HG03520 (cell line): ENCODE data around the gene TRAF3IP1.
"Not testable (repeated sequence)": the region's sequence is repeated elsewhere in the genome, so short reads cannot be mapped to it uniquely, and the experiment has no call there.

Experiments used
- ATAC-seq: cut with Tn5 transposase; IDR thresholded peaks from one replicate; pipeline ENCODE4 v1.9.1; 2021; ENCODE audit warnings: mild to moderate bottlenecking, moderate library complexity; ENCODE audit not compliant: unreplicated experiment

The TRAF3IP1 gene

DNA sequence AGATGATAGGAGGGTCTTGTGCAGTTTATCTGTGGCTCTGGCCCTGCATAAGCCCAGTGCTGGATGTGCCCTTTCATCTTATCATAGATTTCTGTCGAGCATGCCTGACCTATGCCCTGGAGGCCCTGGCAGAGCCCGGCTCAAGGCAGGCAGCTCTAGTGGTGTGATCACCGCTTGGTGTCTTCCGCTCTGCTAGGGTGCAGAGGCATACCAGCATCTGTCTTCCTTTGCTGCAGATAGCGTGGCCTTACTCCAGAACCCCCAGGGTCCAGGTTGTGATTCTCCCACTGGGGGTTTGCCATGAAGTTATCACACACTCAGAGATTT lies 13.7 kb upstream of the TRAF3IP1 start:
- no peak for ATAC-seq

DNA sequence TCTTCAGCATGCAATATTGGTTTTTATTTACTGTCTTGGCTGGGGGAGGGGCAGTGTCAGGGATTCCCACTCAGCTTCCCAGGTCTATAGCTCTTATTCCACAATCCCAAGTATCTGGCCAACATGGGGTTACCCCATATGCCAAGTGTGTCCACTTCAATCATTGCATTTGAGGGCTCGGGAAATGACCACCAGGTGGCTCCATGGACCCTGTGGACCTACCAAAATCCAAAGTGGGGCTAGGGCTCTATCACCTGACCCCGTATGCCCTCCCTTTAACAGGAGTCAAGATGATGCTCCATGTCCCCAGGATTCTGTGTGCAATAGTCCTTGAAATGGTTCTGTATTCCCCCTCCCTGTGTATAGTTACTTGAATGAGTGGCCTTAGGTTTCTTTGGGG lies 12.1 kb upstream of the TRAF3IP1 start:
- no peak for ATAC-seq

DNA sequence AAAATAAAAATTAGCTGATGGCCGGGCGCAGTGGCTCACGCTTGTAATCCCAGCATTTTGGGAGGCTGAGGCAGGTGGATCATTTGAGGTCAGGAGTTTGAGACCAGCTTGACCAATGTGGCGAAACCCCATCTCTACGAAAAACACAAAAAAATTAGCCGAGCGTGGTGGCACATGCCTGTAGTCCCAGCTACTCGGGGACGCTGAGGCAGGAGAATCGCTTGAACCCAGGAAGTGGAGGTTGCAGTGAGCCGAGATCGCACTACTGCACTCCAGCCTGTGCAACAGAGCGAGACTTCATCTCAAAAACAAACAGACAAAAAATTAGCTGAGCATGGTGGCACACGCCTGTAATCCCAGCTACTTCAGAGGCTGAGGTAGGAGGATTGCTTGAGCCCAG lies 9.6 kb upstream of the TRAF3IP1 start:
- ATAC-seq: not testable (repeated sequence)

DNA sequence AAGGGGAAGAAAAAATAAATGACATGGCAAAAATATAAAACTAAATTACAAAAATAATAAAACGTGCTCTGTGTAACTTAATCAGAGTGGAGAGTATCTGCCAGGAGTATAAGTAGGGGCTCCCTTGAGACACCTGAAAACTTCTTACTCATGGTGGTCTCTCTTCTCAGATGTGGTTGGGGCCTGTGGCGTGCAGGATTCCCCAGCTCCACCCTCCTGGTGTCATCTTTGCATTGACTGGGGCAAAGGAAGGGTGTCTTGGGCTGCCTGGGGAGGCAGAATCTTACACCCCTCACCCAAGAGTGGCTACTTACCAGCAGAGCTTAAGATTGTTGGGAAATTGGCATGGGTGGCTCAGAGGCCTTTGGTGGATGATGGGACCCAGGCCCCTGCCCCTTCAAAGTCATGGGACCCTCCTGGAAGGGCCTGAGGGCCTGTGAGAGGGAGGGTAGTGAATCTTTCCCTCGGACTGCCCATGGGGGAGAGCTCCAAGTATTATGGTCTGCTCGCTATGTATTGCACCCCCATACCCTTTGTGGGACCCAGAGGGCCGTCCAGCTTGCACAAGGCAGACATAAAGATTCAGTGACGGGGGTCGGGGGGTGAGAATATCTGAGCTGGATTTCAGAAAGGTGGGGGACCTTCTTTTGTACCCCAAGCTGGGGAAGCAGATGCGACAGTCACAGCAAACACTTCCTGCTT lies 6.9 kb upstream of the TRAF3IP1 start:
- ATAC-seq: no peak

DNA sequence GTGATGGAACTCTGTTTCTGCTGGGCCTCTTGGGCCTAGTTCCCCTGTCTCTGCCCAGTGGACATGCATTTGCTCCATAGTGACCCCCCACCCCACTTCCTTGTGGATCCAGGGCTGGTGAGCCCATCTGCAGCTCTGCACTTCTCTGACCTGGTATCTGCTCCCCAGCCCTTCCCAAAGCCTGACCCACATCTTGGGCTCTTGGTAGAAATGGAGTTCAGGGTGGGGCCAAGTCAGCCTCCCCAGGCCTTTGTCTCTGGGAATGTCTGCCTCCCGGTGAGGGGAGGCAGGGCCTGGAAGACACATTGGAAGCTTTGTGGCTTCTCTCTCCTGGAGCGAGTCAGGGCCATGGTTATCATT lies 6.3 kb upstream of the TRAF3IP1 start:
- ATAC-seq: no peak

GRCh38 chr2:238314576-238314975 lies 5.7 kb upstream of the TRAF3IP1 start:
- ATAC-seq: no peak

DNA sequence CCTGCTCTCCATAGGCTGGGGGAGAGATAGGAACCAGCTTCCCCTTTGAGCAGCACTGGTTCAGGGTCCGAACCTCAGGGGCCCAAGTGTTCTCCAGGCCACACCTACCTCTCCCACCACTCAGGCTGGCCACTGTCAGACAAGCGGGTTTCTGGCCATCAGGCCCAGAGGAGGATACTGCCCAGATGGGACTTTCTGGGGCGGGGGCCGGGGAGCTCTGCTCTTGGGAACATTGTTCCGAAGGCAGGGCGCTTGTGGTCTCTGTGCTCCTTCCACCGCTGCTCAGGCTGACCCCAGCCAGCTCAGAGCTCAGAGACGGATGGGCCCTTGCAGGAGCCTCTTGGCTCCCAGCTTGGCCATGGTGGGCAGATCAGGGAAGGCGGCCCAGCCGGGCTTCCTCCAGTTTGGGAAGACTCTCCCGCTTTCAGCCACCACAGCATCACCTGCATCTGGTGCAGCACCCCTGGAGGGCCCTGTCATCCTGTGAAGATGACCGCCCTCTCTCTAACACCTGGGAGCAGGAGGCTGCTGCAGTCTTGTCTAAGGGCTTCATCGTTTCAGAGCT lies 5.2 kb upstream of the TRAF3IP1 start:
- ATAC-seq: no peak

- ATAC-seq: peak; percentile 42
Measured at GRCh38 chr2:238320648-238321281, 447 bp downstream of the TRAF3IP1 start.

DNA sequence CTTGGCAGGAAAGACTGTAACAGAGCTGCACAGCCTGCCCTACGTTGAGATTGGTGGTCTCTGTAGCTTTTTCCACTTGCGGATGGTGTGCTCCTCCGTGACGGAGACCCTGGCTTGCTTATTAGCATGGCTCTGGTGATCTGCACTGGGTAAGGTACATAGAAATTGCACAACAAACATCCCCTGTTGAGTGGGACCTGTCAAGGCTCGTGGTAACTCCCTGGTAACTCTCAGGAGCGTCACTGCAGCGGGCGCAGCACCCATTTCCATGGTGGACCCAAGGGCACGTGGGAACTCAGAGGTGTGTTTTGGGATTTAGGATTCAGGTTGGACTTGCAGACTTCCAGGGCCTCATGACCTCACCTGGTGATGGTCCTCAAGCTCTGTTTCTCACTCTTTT lies 1.1 kb downstream of the TRAF3IP1 start:
- no peak for ATAC-seq

- no peak for ATAC-seq
Measured at GRCh38 chr2:238322001-238322411, 1.7 kb downstream of the TRAF3IP1 start.

DNA sequence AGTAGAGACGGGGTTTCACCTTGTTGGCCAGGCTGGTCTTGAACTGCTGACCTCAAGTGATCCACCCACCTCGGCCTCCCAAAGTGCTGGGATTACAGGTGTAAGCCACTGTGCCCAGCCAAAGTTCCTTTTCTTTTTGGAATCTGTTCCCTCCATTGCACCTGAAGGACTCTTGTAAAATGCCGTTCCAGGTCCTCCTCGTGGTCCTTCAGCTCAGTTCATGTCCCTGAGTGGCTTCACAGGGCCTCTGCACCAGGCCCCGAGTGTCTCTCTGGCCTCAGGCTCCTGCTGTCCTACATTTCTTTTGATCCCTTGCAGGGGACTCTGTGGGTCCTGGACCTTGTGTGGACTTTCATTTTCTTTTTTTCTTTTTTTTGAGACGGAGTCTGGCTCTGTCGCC lies 3.9 kb downstream of the TRAF3IP1 start:
- not testable (repeated sequence) for ATAC-seq

DNA sequence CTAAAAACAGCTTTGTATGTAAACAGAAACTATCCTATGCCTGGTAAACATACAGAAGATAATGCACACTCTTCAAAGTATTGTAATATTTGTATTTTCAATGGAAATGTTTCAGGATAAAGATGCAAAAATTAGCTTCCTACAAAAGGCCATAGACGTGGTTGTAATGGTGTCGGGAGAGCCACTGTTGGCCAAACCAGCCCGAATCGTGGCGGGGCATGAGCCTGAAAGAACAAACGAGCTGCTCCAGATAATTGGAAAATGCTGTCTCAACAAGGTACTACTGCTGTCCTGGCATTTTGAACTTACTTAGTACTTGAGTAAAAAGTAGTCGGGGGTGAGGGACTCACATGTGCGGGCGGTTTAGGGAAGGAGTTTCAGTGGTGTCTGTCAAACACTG lies 5.4 kb downstream of the TRAF3IP1 start:
- no peak for ATAC-seq

- ATAC-seq: no peak
Measured at GRCh38 chr2:238326801-238327365, 6.6 kb downstream of the TRAF3IP1 start.

DNA sequence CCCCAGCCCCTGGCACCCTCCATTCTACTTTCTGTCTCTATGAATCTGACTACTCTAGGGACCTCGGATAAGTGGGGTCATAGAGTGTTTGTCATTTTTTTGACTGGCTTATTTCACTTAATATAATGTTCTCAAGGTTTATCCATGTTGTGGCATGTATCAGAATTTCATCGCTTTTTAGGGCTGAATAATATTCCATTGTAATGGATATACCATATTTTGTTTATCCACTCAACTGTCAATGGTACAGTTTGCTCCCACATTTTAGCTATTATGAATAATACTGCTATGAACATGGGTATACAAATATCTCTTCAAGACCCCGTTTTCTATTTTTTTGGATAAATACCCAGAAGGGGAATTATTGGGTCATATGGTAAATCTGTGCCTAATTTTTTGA lies 7.4 kb downstream of the TRAF3IP1 start:
- no peak for ATAC-seq

DNA sequence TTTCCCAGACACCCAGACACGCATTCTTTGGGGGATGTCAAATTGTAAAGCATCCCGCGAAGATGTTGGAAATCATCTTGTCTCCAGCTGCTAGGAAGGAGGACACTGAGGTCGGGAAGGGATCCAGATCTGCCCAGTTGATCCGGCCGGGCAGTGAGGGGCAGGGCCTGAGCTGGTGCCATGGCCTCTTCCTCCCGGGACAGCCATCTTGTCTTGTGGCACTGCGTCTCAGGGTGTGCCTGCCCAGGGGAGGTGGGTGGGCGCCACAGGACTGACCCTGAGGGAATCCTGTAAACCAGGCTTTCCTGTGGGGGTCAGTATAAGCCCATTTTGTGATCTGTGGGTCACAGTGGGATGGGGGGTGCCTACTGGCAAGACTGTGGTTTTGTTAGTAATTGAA lies 10.1 kb downstream of the TRAF3IP1 start:
- no peak for ATAC-seq

- ATAC-seq: no peak
Measured at GRCh38 chr2:238331916-238332315, 11.6 kb downstream of the TRAF3IP1 start.

- no peak for ATAC-seq
Measured at GRCh38 chr2:238334885-238335284, 14.6 kb downstream of the TRAF3IP1 start.

DNA sequence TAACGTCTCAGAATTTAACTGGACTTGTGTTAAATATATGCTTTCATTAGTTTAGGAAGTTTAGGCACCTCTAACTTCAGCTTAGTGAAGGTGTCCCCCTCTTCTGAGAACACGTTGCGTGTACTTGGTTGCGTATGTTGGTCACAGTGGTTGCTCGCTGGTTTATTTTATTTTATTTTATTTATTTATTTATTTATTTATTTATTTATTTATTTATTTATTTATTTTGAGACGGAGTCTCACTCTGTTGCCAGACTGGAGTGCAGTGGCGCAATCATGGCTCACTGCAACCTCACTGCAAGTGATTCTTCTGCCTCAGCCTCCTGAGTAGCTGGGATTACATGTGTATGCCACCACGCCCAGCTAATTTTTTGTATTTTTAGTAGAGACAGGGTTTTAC lies 15.3 kb downstream of the TRAF3IP1 start:
- ATAC-seq: not testable (repeated sequence)

DNA sequence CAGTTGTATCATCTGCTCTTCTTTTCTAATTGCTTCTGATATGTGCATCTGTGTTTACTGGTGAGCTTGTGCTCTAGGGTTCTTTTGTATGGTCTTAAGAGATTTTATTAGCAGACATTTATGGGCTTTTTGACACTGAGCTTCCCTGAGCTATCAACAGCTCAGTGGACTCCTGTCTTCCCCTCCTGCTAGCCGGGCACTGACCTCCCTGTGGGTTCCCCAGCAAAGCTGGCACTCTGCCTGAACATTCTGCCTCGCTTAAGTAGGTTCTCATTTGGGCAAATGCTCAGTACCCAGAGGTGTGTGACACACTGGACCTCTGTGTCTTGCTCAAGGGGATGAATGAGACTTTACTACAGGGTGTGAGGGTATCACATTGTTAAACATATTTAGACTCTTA lies 15.8 kb downstream of the TRAF3IP1 start:
- ATAC-seq: no peak

- no peak for ATAC-seq
Measured at GRCh38 chr2:238336793-238337444, 16.6 kb downstream of the TRAF3IP1 start.

DNA sequence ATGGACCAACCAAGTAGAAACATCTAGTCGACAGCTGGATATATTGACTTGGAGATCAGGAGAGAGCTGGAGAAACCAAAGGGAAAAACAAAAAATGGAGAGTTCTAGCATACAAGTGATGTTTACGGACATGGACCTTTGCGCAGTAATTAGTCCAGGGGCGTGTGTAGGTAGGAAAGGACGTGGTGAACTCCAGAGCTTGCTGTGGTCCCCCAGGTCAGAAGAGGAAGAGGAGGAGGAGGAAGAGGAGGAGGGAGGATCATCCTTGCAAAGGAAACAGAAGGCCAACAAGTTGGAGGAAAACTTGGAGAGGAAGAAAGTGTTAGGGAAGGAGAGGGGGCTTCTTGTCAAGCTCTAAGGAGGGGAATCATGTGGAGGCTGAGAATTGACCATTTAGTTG lies 17.5 kb downstream of the TRAF3IP1 start:
- no peak for ATAC-seq
